ENCODE measurements around the gene NXT1. TPM values are rescaled to one million over a fixed set of nuclear protein-coding genes. Genes with fewer than 3 reads are reported as not detected.
A peak's percentile ranks its signal among the peaks of the same experiment; 100 is the strongest.

NXT1 gene
- total and polyA plus RNA-seq, 12 donors: 9.2 to 43.8 (median 17.2) TPM

- Histone ChIP-seq H3K36me3 (replicated peaks in 1 of 2) (peaks cover 0 to 57% of the 10 kb centered on the region in 2 donors), H3K4me1 (replicated peaks in 1 of 2) (peaks cover 28 to 74% of the 10 kb centered on the region in 2 donors), H3K9me3 (replicated peaks in 1 of 3) (no peaks in the 10 kb centered on the region), H3K27ac (no peak overlapping the region), H3K4me3 (no peak overlapping the region), H3K27me3 (no peaks in the 10 kb centered on the region)
- no peak for TF ChIP-seq POLR2A (IDR thresholded peaks at IDR 0.05)
- TF ChIP-seq CTCF (IDR thresholded peaks at IDR 0.05): no peak
- intact Hi-C loops (cut with DNase I): loop anchor here in 1 of 2 donors (10.0 kb wide), 1 partner anchor 56 kb away; the partner anchor contains the start of gene NAPB
- DNase-seq: no peak
- WGBS, 4 donors: 91 to 97% (median 93%) methylated on average over 2 of the region's 2 CpGs
Observed at GRCh38 chr20:23368316-23369071, 17.9 kb downstream of the NXT1 start.

DNA sequence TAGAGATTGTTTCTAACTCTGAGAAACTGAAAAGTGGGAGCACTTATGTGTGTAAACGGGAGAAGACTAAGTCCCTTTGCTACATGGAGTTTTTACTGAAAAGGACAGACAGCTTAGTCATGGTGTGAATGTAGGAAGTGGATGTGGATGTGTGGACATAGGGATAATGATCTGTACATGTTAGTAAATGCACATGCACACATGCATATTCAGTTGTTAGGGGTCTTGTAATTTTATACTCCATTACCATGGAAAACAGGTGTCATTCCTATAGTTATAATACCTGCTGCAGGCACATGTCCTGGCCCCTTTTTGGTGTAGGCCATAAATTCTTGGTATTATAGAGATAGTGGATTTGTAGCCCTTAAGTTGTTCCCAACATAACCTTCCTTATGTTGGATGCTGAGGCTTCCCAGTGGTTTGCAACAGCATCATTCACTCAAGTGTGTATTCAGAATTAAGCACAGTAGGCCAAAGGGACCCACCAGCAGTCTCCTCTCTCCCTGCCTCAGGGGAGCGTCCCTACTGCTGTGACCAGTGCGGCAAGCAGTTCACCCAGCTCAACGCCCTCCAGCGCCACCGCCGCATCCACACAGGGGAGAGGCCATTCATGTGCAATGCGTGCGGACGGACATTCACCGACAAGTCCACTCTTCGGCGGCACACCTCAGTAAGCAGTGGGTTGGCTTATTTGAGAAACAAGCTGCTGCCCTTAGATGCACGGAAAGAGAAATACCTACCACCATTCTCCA is 18.7 kb downstream of the NXT1 start:
- TF ChIP-seq POLR2A (IDR thresholded peaks at IDR 0.05) (no peak), CTCF (IDR thresholded peaks at IDR 0.05) (no peak)
- Histone ChIP-seq H3K9me3 (replicated peaks in 1 of 3) (no peaks in the 10 kb centered on the region), H3K27me3 (no peaks in the 10 kb centered on the region), H3K36me3 (replicated peaks in 1 of 2) (peaks cover 0 to 62% of the 10 kb centered on the region in 2 donors), H3K4me1 (replicated peaks in 1 of 2) (peaks cover 27 to 67% of the 10 kb centered on the region in 2 donors), H3K27ac (no peak overlapping the region), H3K4me3 (no peak overlapping the region)
- DNase-seq: no peak
- 96 to 97% (median 97%) methylated on average over 14 of the region's 14 CpGs for WGBS, 4 donors
- intact Hi-C loops (cut with DNase I): loop anchor here in 1 of 2 donors (10.0 kb wide), 1 partner anchor 56 kb away; the partner anchor contains the start of gene NAPB

DNA sequence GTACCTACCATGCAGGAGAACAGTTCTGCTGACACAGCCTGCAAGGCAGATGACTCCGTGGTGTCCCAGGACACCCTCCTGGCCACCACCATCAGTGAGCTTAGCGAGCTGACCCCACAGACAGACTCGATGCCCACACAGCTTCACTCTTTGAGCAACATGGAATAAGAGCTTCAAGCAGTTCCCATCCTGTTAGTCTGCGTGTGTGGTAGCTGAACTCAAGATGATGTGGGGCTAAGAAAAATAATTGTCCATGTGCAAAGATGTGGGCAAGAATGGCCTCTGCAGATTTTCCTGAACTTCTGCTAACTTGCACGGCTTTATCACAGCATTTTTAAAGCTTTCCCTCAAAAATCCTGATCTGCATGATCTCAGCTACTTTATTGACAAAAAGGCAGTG is 19.7 kb downstream of the NXT1 start:
- H3K36me3 ChIP-seq (replicated peaks in 1 of 2): peaks cover 0 to 57% of the 10 kb centered on the region in 2 donors
- TF ChIP-seq CTCF (IDR thresholded peaks at IDR 0.05): no peak
- TF ChIP-seq POLR2A (IDR thresholded peaks at IDR 0.05): no peak
- no peaks in the 10 kb centered on the region for H3K9me3 ChIP-seq (replicated peaks in 1 of 3)
- WGBS, 4 donors: 88 to 93% (median 91%) methylated on average over 4 to 5 of the region's 5 CpGs
- intact Hi-C loops (cut with DNase I): no loop called here
- no peak for DNase-seq
- peaks cover 27 to 60% of the 10 kb centered on the region in 2 donors for H3K4me1 ChIP-seq (replicated peaks in 1 of 2)
- H3K27me3 ChIP-seq: no peaks in the 10 kb centered on the region
- no peak overlapping the region for H3K27ac ChIP-seq
- H3K4me3 ChIP-seq: no peak overlapping the region

DNA sequence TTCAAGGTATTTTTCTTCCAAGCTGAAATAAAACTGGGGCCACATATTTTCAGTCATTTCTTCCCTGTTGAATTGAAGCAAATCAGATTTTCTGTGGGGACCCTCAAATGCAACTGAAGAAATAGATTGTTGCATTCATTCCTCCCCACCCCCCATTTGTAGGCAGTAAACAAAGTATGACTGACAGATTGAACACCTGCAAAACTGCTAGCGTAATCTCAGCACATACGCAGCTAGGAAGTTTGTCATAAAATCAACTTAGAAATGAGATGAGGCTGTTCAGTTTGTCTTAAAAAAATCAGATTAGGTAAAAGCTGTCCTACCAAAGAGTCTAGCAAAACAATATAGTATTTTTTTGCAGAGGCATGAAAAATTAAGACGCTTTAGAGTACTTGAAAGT is 20.3 kb downstream of the NXT1 start:
- no peak for DNase-seq
- no peak for TF ChIP-seq POLR2A (IDR thresholded peaks at IDR 0.05)
- no peak for TF ChIP-seq CTCF (IDR thresholded peaks at IDR 0.05)
- Histone ChIP-seq H3K9me3 (replicated peaks in 1 of 3) (no peaks in the 10 kb centered on the region), H3K27me3 (no peaks in the 10 kb centered on the region), H3K36me3 (replicated peaks in 1 of 2) (peaks cover 0 to 57% of the 10 kb centered on the region in 2 donors), H3K4me1 (replicated peaks in 1 of 2) (peaks cover 26 to 54% of the 10 kb centered on the region in 2 donors), H3K4me3 (no peak overlapping the region), H3K27ac (peak overlapping the region in 3 of 5 donors; percentile 1 to 53 (median 53))
- intact Hi-C loops (cut with DNase I): no loop called here
- 62 to 97% (median 78%) methylated on average over 3 of the region's 3 CpGs for WGBS, 4 donors
